Muscle of arm (tissue), 12 donors: ENCODE results near the gene TGFBI. TPM values are rescaled to one million over a fixed set of nuclear protein-coding genes. Genes with fewer than 3 reads are reported as not detected.

ENCODE experiments used
- DNase-seq: peaks from one replicate; pipeline ENCODE4 v3.0.0-alpha.2; 2013
- polyA plus RNA-seq, 12 donors: library from polyadenylated mRNA; unstranded; fragments of 120-200 nt; gene quantifications; one replicate each; pipeline ENCODE4 v1.2.1, GENCODE V29; 2013; ENCODE audit not compliant: insufficient read length in 12 of 12

TGFBI gene
- polyA plus RNA-seq, 12 donors = 85.2 to 354 (median 186) TPM; not detected in 1

- DNase-seq = no peak
Observed at GRCh38 chr5:136021016-136021405, 7.8 kb upstream of the TGFBI start.

- DNase-seq = no peak
Observed at GRCh38 chr5:136022965-136023364, 5.8 kb upstream of the TGFBI start.

GRCh38 chr5:136023958-136024541, 4.7 kb upstream of the TGFBI start:
- no peak for DNase-seq

GRCh38 chr5:136025900-136026299, 2.9 kb upstream of the TGFBI start:
- DNase-seq = no peak

GRCh38 chr5:136026636-136027035, 2.2 kb upstream of the TGFBI start:
- no peak for DNase-seq

GRCh38 chr5:136027311-136027710, 1.5 kb upstream of the TGFBI start:
- no peak for DNase-seq

GRCh38 chr5:136028090-136028489, 698 bp upstream of the TGFBI start:
- DNase-seq = no peak

- no peak for DNase-seq
Observed at GRCh38 chr5:136030252-136030651, 1.5 kb downstream of the TGFBI start.

GRCh38 chr5:136030956-136031611, 2.3 kb downstream of the TGFBI start:
- no peak for DNase-seq

GRCh38 chr5:136031711-136032110, 2.9 kb downstream of the TGFBI start:
- DNase-seq = no peak

GRCh38 chr5:136032564-136032963, 3.8 kb downstream of the TGFBI start:
- no peak for DNase-seq

- no peak for DNase-seq
Observed at GRCh38 chr5:136033234-136033633, 4.4 kb downstream of the TGFBI start.

- DNase-seq = no peak
Observed at GRCh38 chr5:136033848-136034247, 5.1 kb downstream of the TGFBI start.

- DNase-seq = no peak
Observed at GRCh38 chr5:136034492-136034891, 5.7 kb downstream of the TGFBI start.

GRCh38 chr5:136034984-136035383, 6.2 kb downstream of the TGFBI start:
- DNase-seq = no peak

- DNase-seq = no peak
Observed at GRCh38 chr5:136035837-136036236, 7.0 kb downstream of the TGFBI start.

GRCh38 chr5:136036293-136036911, 7.6 kb downstream of the TGFBI start:
- DNase-seq = no peak

- no peak for DNase-seq
Observed at GRCh38 chr5:136037001-136037705, 8.4 kb downstream of the TGFBI start.

- DNase-seq = no peak
Observed at GRCh38 chr5:136038635-136039034, 9.8 kb downstream of the TGFBI start.

GRCh38 chr5:136039202-136039601, 10.4 kb downstream of the TGFBI start:
- no peak for DNase-seq

- DNase-seq = no peak
Observed at GRCh38 chr5:136040746-136041415, 12.1 kb downstream of the TGFBI start.

- no peak for DNase-seq
Observed at GRCh38 chr5:136042156-136042555, 13.4 kb downstream of the TGFBI start.
